ENCODE results near the gene CLEC20A. TPM values are rescaled to one million over a fixed set of nuclear protein-coding genes. Genes with fewer than 3 reads are reported as not detected.

CLEC20A gene
- total and polyA plus RNA-seq, 9 donors, result 0.04 to 0.16 TPM; not detected in 7

Other genes starting within 250 kb of the CLEC20A start
- gene TEX35, start 16.1 kb upstream of the CLEC20A start, total RNA-seq, result not detected
- under 1 TPM in 2 of 8 donors, not detected in 6; 0.13 to 0.18 TPM for gene TEX35, start 16.1 kb upstream of the CLEC20A start, polyA plus RNA-seq (ENCODE audit: insufficient read depth in 1 of 8, insufficient read length in 8 of 8, low replicate concordance in 1 of 8)
- 35.2 TPM for gene RALGPS2, start 228.3 kb upstream of the CLEC20A start, total RNA-seq
- 10 to 100 TPM; 23.1 to 40.1 (median 33.1) TPM for gene RALGPS2, start 228.3 kb upstream of the CLEC20A start, polyA plus RNA-seq (ENCODE audit: insufficient read depth in 1 of 8, insufficient read length in 8 of 8, low replicate concordance in 1 of 8)

All from muscle of leg (tissue), 9 donors.